Umbilical cord (tissue), 2 donors: ENCODE results near the gene TXNDC11. TPM values are rescaled to one million over a fixed set of nuclear protein-coding genes. Genes with fewer than 3 reads are reported as not detected.
"Not testable (repeated sequence)": the region's sequence is repeated elsewhere in the genome, so short reads cannot be mapped to it uniquely, and the experiment has no call there.

ENCODE experiments used
- DNase-seq: peaks from one replicate; pipeline ENCODE4 v3.0.0-alpha.2; 2015; ENCODE audit warnings: low spot score
- total RNA-seq: library from RNA; depleted of rRNA; stranded (reverse); fragments of >200 nt; gene quantifications from one replicate; pipeline ENCODE4 v1.2.3, GENCODE V29; 2014; ENCODE audit warnings: low replicate concordance; ENCODE audit not compliant: insufficient read depth

Gene TXNDC11, protein sequence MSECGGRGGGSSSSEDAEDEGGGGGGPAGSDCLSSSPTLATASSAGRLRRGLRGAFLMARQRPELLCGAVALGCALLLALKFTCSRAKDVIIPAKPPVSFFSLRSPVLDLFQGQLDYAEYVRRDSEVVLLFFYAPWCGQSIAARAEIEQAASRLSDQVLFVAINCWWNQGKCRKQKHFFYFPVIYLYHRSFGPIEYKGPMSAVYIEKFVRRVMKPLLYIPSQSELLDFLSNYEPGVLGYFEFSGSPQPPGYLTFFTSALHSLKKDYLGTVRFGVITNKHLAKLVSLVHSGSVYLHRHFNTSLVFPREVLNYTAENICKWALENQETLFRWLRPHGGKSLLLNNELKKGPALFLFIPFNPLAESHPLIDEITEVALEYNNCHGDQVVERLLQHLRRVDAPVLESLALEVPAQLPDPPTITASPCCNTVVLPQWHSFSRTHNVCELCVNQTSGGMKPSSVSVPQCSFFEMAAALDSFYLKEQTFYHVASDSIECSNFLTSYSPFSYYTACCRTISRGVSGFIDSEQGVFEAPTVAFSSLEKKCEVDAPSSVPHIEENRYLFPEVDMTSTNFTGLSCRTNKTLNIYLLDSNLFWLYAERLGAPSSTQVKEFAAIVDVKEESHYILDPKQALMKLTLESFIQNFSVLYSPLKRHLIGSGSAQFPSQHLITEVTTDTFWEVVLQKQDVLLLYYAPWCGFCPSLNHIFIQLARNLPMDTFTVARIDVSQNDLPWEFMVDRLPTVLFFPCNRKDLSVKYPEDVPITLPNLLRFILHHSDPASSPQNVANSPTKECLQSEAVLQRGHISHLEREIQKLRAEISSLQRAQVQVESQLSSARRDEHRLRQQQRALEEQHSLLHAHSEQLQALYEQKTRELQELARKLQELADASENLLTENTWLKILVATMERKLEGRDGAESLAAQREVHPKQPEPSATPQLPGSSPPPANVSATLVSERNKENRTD
- total RNA-seq = 30.3 TPM

DNA sequence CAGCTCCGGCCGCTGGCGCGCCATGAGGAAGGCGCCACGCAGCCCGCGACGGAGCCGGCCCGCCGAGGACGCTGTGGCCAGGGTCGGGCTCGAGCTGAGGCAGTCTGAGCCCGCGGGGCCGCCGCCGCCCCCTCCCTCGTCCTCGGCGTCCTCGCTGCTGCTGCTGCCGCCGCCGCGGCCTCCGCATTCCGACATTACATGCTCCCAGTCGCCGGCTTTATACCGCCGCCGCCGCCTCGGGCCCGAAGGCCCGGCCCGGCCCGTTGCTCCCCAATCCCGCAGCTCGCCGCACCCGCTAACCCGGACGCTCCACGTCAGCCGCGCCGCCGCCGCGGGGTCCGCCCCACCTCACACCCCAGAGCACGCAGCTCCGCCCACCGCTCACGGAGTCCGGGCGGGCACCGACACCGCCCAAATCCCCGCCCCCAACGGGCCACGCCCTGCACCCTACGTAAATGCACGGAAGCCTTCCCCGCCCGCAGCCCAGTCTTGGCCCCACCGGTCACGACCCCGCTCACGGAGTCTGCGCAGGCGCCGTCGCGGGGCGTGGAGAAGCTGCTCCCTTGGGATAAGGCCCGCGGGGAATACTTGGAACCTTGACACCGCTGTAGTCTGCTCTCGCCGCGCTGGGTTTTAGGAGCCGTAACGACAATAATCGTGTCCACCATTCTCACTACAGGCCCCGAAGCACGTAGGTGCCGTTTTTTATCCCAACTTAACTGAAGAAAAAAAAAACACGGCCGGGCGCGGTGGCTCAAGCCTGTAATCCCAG, at the start of gene TXNDC11:
Gene TXNDC11, minus strand, starts transcription at position 322 of the 772 bp plus-strand sequence. Its CDS starts 127 bp downstream, at position 195.
- peak; percentile 99 for DNase-seq

DNA sequence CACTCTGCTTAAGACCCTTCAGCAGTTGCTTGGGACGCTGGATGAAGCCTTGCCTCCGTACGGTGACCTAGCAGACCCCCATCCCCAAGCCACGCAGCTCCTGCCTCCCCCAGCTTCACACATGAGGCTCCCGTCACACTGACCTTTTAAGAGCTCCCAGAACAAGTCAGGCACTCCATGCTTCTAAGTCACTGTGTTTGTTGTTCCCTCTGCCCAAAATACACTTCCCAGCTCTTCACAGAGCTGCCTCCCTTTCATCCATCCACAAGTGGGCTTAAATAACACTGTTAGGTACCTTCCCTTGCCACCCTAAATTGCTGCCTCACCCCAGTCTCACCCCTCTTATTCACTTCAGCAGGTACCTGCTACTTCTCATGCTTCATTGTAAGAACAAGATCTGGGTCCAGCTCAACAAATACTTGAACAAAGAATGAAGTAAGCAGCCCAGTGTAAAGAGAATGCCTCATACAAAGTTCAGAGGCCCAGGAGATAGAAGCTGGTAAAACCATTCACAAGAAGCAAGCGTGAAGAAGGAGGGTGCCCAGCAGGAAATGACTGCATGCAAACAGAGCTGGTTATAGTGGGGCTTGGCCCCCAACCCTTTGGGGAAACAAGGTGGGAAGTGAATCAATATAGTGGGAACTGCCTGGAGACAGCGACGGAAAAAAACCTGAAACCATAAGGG, 48.6 kb upstream of the TXNDC11 start:
- DNase-seq = no peak

DNA sequence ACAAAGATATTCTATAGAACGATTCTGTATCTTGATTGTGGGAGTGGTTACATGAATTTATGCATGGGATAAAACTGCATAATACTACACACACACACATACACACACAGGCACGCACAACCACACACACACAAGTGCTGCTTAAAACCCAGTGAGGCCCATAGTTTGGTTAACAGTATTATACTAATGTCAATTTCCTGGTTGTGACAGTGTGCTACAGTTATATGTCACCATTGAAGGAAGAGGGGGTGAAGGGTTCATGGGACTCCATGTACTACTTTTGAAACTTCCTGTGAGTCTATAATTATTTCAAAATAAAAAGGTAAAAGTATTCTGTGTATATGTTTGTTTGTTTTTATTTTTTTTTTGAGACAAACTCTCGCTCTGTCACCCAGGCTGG, 46.3 kb upstream of the TXNDC11 start:
- no peak for DNase-seq

DNA sequence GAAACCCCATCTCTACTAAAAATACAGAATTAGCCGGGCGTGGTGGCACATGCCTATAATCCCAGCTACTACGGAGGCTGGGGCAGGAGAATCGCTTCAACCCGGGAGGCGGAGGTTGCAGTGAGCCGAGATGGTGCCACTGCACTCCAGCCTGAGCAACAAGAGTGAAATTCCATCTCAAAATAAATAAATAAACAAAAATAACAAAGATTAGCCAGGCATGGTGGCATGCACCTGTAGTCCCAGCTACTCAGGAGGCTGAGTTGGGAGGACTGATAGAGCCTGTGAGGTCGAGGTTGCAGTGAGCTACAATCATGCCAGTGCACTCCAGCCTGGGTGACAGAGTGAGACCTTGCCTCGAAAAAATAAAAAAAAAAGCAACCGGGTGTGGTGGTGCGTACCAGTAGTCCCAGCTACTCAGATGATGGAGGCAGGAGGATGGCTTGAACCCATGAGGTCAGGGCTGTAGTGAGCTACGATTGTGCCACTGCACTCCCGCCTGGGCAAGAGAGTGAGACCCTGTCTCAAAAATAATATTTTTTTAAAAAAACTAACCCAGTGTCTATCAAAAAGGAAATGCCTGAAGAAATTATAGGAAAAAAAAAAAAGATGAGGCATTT, 42.4 kb upstream of the TXNDC11 start:
- not testable (repeated sequence) for DNase-seq

DNA sequence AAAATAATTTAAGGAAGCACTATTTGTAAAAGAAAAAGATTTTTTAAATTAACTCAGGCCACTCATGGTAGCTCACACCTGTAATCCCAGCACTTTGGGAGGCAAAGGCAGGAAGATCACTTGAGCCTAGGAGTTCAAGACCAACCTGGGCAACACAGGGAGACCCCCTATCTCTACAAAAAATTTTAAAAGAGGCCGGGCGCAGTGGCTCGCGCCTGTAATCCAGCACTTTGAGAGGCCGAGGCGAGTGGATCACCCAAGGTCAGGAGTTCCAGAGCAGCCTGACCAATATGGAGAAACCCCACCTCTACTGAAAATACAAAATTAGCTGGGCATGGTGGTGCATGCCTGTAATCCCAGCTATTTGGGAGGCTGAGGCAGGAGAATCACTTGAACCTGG, 41.7 kb upstream of the TXNDC11 start:
- DNase-seq = not testable (repeated sequence)

DNA sequence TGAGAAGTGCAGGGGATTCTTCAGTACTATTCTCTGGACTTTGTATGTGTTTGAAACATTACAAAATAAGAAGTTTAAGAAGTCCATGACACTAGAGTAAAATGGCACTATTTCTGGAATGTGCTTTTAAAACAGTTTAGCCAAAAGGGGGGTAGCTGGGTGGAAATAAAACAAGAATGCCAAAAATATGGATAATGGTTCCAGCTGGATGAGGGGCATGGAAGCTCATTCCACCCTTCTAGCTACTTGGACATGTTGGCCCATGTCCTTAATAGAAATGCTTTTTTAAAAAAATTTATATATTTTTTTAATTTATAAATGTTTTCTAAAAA, 41.3 kb upstream of the TXNDC11 start:
- DNase-seq = peak; percentile 18

DNA sequence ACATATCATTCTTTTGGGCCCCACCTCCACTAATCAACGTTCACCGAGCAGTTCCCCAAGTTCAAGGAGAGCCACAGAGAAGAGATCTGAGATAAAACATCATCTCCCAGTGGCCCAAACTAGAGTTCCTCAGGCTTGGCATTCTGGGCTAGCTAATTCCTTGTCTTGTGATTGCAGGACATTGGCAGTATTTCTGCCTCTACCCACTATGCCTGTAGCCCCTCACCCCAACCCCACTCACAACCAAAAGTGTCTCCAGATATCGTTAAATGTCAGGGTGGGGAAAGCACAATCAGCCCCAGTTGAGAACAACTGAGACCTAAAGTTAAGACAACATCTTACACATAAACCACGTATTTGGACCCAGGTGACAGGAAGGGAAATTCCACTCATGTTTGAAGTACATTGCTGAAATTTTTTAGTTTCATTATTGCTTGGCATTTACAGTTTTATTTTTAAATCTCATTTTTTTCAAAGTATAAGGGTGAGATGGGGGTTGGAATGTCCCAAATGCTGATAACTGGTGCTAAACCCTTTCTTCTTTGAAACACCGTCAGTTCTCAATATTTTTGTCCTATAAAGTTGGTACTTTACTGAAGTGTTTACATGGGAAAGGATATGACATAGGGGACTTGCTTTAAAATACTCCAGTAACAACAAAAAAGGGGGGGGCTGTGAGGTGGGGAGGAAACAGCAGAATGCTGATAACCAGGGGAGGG, 40.8 kb upstream of the TXNDC11 start:
- peak; percentile 31 for DNase-seq

DNA sequence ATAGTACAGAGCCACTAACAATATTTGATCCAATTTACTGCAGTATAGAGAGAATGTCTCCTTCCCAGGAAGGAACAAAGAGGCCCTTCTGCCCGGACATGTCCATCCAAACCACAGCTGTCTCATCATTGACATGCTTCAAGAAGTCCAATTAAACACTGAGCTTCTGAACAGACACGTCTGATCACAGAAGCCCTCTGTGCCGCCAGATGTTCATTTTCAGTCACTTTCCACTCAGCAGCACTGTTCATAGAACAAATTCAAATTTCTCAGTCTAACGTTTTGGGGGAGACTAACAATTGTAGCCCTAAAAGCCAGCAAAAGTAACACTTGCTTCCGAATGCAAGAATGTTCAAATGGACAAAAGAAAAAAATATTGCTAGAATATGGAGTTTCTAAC, 39.1 kb upstream of the TXNDC11 start:
- DNase-seq = no peak

DNA sequence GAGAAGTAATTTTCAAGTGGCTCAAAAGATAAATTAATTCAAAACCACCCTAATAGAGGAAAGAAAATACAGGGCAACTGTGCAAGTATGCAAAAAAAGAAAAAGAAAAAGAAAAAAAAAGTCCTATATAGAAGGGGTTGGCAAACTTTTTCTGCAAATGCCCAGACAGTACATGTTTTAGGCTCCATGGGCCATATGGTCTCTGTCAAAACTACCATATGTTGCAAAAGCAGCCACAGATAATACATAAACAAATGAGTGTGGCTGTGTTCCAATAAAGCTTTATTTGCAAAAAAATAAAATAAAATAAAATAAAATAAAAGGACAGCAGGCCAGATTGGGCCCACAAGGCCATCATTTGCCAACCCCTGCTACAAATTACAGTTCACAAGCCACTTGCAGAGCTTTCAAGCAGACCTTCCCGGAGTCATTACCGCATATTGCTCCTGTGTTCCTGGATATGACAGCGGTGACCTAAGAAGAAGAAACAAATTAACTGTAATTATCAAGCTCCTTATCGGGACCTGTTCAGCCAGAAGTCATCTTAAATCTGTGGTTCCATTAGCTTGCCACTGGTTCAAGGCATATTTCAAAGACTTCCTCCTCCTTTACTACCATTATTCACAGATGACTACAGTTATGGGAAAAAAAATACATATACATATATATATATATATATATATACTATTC, 38.5 kb upstream of the TXNDC11 start:
- DNase-seq = no peak

DNA sequence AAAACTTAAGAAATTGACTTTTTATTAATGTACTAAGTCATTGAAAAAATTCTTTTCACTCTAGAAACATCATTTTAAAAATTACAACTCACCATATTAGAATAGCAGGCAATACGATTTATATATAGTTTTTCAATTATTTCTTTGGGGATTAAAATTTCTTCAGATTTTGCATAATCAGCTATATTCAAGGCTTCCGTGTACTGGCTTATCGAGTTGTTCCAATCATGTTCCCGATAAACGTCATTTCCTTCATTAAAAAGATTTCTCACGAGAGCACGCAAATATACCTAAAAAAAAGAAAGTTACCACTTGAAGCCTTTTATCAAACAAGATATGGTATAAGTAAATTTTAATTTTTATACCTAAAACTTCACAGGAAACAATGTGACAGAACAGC, 36.4 kb upstream of the TXNDC11 start:
- no peak for DNase-seq

DNA sequence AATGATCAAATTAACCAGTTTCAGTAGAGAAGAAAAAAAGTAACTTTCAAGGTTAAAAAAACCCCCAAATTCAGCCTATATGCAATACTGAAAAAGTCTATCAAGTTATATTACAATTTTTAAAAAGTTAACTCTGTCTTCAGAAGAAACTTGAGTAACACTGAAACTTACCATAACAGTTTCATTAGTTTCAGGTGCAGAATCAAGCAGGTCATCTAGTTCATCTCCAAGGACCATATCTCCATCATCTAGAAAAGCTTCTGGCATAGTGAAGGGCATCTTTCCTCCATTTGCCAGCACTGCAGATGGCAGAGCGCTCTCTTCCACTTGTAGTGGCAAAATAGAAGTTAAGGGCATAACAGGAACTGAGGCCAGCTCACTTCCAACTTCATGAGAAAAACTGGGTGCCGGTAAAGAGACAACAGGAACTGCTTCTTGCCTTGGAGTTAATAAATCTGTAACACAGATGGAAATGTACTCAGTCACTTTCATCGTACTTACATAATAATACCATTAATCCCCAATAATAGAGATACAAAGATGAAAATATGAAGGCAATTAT, 31.5 kb upstream of the TXNDC11 start:
- no peak for DNase-seq

DNA sequence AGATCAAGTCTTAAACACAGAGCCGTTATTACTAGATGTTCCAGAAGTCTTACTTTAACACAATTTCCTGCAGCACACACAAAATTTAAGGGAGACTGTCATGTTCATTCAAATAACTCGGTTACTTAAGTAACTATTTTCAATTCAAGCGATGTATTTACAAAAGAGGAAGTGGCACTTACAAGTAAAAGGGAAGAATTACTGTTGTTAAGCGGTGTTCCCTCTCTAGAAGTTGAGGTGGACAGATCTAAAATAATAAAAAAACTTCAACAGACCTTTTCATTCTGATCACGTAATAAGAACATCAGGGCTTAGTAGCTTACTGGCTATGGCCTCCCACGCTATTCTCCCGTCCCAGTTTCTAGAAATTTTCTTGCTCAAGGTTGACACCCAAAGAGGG, 26.2 kb upstream of the TXNDC11 start:
- DNase-seq = no peak

DNA sequence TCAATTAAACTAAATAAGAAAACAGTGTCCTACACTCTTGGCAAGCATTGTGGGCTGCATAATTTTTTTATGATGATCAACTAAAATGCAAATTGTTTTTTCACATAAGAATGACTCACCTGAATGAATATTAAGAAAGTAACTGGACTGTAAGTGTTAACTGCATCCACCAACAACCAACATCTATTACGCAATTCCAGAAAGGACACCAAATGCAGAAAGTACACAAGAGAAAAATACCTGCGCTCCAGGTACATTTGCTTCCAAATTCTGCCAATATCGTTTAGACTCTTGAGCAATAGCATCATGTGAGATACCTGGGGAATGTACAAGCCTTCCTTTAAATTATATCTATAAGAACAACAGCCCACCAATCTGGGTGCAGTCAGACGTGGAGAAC, 19.8 kb upstream of the TXNDC11 start:
- no peak for DNase-seq

DNA sequence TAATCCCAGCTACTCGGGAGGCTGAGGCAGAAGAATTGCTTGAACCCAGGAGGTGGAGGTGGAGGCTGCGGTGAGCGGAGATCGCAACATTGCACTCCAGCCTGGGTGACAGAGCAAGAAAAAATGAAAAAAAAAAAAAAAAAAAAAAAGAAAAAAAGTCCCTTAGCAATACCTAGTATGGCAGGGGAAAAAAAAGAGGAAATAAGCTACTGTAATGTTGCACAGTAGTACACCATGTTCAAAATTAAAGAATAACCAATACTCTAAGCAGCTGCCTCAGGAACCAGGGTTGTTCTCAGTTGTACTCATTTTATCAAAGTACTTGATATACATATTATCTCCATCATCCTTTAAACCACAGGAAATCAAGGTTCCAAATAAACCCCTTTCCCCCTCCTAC, 17.3 kb upstream of the TXNDC11 start:
- no peak for DNase-seq

DNA sequence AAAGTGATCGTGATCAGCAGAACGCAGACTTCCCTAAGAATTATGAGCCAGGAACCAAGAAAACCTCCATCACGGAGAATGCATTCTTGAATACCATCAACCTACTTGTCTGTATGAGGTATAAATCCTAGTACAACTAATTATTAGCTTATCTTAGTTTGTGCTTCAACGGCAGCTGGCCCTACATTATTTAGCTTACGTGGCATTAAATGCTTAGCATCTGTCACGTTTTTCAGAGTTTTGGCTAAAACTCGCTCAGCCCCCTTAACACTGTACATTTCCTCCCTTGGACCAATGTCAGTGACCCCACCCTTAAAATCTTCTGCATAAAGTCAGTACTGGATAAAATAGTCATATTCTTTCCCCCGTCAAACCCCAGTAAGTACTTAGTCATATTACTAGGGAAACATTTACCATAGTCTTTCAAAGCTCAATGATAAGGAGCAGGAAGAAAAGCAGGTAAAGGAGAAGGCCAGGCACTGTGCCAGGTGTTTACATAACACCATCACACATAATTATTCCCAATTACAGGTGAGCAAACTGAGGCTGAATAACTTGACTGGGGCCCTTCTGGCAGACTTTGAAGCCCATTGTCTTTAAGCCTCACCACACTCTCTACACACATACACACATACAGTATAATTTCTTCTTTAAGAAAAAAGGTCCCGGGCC, 16.6 kb upstream of the TXNDC11 start:
- no peak for DNase-seq

DNA sequence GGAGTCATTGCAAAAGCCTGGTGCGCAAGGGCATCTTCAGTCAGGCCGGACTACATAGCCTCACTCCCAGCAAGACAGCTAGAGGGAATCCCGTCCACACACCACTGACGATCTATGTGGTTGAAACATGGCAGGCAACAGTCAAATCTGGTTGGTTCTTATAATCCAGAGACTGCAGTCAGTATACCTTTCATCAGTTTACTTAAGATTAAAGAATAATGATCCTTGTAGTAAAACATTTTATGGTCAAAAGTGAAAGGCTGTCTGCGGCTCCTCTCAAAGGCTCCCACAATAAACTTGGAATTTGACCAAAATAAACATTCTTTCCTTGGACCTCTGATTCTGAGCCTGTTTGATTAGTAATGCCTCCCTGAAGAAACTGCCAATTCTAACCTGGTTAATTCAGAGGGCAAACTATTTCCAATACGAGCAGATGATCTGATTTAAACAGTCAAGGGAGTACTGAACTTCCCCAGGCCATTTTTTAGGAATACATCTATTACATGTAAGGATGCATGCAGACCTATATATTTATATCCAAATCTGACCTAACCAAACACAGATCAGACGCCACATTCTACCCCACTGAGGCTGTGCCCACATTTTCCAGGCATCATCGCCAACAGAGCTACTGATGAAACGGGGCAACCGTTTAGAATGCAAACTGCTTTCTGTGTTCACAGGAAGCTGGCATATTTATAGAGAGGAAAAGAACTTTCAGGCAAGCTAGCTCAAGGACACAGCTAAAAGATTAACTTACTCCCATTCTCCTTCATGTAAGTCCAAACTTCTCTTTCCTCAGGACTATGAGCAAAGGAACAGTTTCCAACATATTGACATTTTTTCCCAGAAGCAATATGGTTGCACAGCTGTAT, 15.3 kb upstream of the TXNDC11 start:
- peak; percentile 21 for DNase-seq

DNA sequence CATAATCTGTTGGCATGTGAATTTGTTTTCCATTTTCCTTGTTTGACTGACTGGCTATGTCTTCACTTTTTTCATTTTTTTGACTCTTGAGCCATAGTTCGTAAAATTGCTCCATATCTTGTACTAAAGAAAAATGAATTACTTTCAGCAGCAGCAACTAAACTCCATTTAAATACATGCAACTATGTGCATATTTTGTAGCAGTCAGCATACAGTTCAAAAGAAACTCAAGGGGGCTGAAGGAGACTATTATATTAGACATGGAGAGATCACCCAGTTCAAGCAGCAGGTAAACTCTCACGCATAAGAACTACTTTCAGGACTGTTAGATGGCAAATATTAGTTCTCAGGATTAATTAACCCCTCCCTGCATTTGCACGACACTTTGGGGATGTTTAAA, 13.6 kb upstream of the TXNDC11 start:
- no peak for DNase-seq
